GM21825 (cell line): Measurements from ENCODE around the gene RBM15.

Experiments used
- ATAC-seq: cut with Tn5 transposase; IDR thresholded peaks from one replicate; pipeline ENCODE4 v1.9.1; 2021; ENCODE audit warnings: mild to moderate bottlenecking, moderate library complexity; ENCODE audit not compliant: unreplicated experiment

The RBM15 gene, protein sequence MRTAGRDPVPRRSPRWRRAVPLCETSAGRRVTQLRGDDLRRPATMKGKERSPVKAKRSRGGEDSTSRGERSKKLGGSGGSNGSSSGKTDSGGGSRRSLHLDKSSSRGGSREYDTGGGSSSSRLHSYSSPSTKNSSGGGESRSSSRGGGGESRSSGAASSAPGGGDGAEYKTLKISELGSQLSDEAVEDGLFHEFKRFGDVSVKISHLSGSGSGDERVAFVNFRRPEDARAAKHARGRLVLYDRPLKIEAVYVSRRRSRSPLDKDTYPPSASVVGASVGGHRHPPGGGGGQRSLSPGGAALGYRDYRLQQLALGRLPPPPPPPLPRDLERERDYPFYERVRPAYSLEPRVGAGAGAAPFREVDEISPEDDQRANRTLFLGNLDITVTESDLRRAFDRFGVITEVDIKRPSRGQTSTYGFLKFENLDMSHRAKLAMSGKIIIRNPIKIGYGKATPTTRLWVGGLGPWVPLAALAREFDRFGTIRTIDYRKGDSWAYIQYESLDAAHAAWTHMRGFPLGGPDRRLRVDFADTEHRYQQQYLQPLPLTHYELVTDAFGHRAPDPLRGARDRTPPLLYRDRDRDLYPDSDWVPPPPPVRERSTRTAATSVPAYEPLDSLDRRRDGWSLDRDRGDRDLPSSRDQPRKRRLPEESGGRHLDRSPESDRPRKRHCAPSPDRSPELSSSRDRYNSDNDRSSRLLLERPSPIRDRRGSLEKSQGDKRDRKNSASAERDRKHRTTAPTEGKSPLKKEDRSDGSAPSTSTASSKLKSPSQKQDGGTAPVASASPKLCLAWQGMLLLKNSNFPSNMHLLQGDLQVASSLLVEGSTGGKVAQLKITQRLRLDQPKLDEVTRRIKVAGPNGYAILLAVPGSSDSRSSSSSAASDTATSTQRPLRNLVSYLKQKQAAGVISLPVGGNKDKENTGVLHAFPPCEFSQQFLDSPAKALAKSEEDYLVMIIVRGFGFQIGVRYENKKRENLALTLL

DNA sequence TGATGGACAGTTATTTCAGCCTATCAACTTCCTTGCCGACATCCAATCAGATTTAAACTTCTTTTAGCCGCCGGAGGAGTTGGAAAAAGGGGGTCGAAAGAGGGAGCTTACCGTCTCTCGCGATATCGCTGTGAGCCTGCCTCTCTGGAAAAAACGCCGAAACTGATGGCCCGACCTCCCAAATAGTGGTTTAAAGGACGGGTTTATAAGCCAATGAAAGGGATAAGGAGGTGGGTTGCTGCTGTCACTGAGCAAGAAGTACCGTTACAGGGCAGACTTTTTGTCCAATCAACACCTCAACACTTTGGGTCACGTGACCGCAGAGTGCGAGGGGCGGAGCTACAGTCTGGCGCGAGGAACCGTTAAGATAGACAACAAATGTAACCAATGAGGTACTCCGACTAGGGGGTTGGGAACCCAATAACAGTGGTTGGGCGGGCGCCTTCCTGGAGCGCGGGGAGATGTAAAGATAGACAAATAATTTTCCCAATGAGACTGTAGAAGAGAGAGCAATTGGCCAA lies at the start of gene RBM15:
Gene RBM15 (plus strand): TSS at position 492 of the 521 bp plus-strand sequence. CDS start 29 bp downstream, at position 521.
- ATAC-seq: peak; percentile 62

DNA sequence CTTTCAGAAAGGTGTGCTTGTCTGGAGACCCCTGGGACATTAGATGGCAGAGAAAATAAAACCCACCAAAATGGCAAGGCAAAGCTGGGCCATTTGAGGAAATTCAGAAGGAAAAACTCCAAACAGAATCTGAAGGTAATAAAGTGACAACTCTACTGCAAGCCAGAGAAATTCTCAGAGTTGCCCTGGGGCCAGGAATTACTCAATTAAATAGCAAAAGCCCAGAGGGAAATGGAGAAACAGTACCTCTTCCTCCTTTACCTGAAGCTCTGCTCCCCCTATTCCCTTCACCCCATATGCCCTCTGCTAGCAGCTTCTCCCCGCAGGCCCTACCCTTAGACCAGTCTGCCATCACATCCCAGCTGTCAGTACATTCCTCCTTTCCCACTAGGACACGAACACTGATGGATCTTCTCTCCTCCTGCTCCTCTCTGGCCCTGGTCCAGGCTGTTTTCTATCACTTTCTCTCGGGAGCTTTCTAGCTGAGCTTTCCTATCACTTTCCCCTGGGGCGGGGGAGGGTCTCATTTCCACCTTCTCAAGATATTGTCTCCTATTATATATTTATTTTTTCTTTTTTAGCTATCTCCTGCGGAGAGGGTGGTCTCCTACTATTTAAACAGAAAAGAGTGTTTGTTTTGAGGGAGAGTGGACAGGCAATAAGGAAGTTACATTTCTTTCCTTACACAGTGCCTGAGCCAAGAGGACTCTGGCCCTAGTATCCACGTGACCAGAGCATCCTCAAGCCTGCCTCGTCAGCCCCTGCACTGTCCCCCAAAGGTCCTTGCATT lies 47.7 kb upstream of the RBM15 start:
- ATAC-seq: no peak

DNA sequence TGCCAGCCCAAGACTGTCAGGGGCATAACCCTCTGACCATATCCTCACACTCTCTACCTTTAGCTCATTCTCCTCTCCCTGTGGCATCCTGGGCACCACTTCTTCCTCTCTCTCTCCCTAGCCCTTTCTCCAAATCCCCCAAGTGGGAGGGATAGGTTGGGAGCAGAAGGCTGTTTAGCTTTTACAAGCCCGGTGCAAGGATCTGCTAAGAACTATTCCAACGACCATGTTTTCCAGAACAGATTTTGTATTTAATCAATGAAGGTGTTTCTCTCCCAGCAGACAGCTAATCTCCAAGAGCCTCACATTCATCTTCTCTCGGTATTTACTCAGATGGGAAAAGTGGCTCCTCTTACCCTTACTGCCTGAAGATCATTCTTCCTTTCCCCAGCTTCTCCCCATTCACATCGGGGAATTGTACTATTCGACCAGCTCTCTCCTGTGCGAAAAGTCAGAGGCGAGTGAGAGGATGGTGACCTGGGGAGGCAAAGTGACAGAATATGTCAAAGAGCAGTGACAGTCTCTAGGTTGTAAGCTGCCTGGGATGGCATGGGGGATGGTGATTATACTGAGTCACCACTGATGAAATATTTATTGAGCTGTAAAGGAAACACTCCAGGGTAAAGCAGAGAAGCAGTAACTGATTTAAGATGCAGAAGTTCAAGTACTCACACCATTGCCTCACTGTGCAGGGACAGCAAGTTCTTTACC lies 47.0 kb upstream of the RBM15 start:
- no peak for ATAC-seq

DNA sequence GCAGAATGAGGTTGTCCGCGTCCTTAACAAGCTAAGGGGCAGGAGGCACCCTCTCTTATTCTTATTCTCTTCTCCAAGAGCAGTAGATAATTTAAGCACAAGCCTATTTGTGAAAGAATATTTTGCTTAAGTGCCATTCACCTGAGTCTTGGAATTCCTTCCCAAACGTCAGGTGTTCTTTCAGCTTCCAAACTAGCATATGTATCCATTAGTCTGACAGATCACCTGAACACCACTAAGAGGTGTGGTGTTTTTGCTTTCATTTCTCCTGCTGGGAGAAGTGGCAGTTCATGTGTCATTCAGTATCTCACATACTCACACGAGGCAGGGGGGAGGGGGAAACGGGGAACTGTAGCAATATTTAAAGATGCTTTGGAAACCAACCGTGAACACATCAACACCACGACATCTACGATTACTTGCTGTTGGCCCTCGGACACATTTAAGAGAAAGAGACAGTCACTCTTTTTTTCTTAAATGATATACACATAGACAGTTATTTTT lies 45.5 kb upstream of the RBM15 start:
- ATAC-seq: no peak

DNA sequence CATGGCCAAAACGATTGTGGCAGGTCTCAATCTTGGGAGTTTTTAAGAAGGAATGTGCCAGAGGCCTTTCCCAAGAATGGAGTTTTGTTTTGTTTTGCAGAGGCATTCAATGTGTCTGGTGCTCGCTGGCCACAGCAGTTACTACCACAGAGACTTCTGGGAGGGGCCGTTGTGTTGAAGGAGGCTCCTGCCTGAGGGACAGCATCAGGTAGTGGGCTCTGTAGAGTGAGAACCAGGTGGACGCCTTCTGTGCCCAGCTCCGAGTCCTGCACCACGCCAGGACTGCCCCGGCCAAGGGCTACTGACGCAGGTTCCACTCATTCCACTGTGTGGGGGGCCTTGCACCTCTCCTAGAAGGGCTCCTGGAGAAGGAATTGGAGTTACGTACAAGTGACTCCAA lies 44.9 kb upstream of the RBM15 start:
- ATAC-seq: no peak

DNA sequence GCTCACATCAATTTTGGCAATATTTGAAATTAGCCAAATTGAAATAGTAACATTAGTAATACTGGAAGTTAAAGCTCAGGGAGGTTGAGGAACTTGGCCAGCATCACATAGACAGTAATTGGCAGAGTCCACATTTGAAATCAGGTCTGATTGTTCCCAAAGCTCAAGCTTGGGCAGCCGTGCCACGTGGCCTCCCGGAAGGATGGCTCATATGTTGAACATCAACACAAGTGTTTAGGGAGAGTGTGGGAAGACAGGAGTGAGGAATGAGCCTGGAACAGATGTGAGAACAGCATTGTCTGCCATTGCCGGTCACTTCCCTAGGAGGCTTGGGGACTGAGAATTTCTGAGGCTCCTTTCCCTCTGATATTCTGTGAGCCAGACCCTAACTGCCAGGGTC lies 40.2 kb upstream of the RBM15 start:
- ATAC-seq: no peak

DNA sequence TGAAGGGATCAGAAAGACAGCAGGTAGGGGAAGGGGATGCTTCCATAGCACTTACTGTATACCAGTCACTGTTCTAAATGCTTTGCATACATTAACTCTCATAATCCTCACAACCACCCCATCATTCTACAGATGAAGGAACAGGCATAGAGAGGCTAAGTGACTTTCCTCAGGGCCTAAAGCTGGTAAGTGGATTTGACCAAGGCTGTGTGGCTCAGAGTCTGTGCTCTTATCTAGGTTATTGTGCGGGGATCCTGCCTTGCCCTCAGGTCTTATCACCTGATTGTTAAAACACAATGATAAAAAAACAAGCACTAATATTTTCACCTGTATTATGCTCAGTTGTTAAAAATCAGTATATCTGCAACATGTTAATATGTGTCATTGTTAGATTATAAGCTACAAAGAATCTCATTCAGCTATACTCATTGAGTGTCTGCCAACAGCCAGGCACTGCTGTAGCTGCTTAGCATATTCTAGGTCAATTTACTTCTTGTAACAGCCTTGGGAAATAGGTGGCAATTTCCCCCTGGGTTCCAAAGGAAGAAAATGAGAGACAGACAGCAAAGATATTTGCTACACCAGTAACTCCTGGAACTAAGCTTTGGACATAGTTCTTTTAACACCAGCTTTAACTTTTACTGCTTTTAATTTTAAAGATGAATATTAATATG lies 38.6 kb upstream of the RBM15 start:
- no peak for ATAC-seq

DNA sequence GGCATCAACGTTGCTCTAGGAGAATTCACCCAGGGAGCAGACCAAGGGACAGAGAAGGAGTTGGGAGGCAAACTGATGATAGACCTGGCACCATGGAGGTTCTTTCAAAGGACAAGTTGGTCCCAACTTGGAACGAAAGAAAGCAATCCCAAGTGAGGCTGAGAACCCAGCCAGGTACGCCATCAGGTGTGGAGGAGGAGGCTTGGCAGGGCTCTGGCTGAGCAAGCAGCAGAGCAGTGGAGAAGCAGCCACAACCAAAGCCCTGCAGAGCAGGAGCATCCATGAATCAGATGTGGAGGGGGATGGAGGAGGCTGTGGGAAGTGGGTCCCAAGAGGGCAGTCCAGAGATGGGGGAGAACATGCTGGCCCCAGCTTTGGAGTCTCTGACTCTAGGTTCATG lies 36.3 kb upstream of the RBM15 start:
- no peak for ATAC-seq

DNA sequence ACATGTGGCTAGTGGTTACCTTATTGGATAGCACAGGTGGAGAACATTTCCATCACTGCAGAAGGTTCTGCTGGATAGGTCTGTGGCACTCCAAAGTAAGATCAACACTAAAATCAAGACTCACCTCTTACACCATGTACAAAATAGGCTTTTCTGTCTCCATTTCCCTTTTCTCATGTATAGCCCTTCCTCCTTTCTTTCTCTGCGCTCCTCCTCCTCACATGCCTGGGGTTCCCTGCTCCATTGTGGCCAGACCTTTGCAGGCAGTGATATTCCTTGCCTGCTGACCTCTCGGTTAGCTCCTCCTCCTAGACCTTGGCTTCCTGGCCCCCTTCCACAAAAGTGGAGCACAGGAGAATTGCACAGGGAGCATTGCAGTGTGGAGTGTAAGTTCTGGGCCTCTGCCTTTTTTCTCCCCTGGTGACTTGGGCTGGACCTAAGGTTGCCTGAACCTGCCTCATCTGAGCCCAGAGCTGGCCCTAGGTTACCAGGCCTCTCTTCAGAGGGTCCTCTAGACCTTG lies 33.2 kb upstream of the RBM15 start:
- no peak for ATAC-seq

DNA sequence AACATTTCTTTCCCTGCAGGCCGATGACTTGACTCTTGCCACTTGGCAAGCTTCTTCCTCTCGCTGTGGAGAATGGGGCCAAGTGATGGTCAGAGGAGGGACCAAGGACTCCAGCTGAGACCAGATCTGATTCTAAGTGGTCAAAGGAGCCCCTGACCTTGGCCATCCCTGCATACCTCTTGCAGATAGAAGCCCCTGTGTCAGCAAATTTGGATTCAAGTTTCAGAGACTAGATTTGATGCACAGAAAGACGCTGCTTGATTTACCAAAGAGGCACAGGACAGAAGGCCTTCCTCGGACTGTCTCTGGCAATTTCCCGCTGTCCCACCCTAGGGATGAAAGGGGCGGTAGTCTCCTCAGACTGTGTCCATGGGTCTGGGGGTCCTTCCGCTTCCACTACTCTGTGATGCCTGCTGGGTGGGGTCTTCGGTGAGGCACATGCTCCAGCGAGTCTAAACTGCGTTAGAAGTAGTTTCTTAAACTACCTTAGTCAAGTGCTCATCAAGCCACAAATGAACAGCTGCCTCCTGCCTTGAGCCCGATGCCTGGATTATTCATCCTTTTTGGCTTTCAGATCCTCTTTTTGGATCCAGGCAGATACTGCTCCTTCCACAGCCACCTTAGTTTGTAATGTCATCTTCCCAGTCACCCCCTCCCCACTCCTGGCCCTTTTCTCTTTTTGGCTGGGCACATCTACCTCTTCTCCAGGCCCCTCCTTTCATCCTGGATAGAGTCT lies 31.8 kb upstream of the RBM15 start:
- no peak for ATAC-seq

DNA sequence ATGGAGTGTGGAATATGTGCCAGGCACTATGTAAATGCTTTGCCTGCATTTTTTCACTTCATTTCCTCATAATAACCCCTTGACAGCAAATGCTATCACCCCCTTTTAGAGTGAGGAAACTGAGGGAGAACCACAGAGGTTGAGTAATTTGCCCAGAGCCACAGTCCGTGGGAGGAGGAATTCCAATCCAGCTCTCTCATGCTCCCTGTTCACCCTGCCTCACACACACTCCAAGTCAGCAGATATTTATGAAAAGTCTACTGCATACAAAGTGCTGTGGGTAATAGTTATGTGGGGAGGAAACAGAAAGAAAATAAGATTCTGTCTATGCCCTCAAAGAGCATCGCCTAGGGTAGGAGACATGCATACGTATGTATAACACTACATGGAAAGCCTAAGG lies 30.9 kb upstream of the RBM15 start:
- ATAC-seq: no peak

DNA sequence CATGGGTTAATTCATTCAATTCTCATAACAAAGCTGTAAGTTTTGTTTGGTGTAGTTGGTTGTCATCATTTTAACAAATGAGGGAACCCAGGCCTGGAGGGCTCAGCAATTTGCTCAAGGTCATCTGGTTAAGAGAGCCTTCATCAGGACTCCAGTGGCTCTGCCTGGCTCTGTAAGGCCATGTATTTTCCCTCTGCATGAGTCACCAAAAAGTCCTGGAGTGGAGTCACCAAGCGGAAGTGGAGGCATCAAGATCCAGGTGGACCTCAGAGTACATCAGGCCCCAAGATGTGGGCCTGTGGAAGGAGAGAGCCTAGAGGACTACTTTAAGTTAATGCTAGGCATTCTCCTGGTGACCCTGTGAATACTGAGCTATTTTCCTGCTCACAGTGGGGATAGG lies 30.0 kb upstream of the RBM15 start:
- no peak for ATAC-seq

DNA sequence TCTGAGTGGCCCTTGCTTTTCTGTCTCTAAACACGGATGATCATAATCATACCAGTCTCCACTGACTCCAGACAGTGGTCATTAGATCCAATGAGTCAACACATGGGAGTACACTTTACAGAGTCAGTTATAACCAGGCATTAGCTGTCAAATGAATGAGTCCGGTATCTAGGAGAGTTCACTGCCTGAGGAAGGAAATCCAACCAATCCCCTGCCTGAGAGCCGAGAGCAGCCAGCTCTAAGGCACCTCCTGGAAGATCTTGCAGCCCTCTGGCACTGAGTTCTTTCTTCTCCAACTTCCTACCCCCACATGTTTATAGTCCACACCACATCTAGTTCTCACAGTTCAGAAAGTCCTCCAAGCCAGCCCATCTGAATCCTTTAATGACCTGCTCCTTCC lies 29.4 kb upstream of the RBM15 start:
- ATAC-seq: no peak

DNA sequence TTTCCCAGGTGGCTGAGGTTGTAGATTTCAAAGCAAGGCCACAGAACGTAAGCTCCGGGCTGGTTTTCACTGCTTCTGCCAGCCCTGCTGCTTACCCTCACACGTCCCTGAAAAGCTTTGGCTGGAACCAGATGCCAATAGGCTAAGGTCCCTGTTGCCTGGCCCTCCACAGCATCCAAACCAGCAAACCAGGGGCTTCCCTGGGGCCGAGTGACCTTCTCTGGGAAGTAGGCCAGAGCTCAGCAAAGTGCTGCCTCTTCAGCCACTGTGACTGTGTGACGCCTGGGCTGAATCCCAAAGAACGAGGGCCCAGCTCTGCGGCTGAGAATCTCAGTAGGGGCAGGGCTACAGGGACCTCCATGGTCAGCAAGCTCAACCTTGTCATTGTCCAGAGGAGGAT lies 28.9 kb upstream of the RBM15 start:
- no peak for ATAC-seq

DNA sequence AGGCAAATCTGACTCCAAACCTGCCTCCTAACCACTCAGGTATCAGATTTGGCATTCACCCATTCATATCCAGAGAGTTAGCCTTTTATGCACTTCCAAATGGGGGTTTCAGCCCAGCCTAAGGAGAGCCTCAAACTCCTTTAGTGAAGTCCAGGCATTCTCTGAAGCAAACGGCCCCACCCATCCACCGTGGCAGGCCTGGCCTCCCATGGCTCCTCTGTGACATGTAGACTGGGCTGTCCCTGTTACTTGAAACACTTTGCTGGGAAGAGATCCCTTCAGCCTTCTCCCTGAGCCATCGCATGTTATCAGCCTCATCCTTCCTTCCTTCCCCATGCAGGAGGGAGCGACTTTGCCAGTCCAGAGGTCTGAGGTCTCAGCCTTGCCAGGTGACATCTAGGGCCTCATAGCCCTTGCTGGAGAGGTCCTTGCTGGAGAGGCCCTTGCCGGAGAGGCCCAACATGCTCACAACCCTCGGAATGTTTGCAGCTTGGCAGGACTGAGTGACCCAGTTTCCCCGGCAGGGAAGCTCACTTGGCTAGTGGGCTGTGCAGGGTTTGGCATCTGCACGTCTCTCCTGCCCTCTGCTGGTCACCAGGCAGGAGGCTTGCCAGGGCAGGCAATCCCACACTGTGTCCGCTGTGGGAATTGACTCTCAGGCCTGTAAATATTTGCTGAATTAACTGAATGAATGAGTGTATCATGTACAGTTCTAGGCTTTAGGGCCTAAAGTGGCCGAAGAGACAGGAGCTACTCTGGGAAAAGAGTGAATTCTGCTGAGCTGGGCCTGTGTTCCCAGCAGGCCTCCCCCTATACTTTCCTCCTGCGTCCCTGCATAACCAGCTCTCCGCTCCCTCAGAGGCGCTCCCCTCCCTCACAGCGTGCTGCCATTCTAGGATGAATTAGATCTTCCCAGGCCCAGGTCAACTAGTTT lies 26.7 kb upstream of the RBM15 start:
- no peak for ATAC-seq

DNA sequence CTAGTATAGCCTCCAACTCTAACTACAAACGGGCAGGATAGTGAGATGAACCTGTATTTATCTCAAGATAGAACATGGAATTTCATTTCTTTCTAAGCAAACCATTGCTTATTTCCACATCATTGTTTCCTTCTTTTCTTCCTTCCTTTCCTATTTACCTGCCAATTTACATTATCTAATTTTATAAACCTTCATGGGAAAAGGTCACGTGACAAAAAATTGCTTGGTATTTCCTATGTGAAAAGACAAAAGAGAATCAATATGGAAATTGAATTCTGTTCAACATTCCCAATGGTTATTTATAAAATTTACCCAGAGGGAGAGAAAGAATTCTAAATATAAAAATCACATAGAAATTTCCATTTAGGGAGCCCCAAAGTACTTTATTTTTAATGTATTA lies 22.4 kb upstream of the RBM15 start:
- ATAC-seq: no peak

DNA sequence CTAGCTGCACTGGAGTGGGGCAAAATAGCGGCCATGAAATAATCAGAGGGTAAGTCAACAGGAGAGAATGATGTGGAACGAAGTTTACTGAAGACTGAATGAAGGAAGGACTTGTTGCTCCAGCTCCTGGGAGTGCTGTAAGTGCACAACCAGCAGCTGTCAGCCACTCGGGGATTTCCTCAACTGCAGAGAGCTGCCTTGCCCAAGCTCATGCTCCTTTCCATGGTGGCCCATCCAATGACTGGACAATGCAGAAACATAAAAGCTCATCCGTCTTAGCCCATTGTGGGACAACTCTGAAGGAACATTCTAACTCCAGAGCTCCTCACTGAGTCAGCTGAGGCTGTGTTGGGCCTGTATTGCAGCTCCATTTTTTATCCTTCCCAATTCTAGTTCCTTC lies 21.1 kb upstream of the RBM15 start:
- no peak for ATAC-seq
